DOHH2 (cell line): Measurements from ENCODE around the gene CD160.

Experiments used
- CTCF ChIP-seq: fragments of 200-600 bp; sonication (generic); IDR thresholded peaks from one replicate; pipeline ENCODE4 v1.5.1; 2014; ENCODE audit warnings: antibody characterized with exemption, mild to moderate bottlenecking, low read depth, low read length; ENCODE audit not compliant: poor library complexity, severe bottlenecking
- EZH2phosphoT487 ChIP-seq: fragments of 200-600 bp; sonication (generic); IDR thresholded peaks from 2 replicates; pipeline ENCODE4 v1.6.1; 2017; ENCODE audit warnings: borderline replicate concordance, mild to moderate bottlenecking, antibody characterized with exemption, low read length, moderate library complexity, mixed read lengths

- no peak for TF ChIP-seq CTCF
- no peak for TF ChIP-seq EZH2phosphoT487
Observed at GRCh38 chr1:145729666-145730436, 10.6 kb downstream of the CD160 start.
